H1 (cell line): Measurements from ENCODE around the gene ANXA2. TPM values are rescaled to one million over a fixed set of nuclear protein-coding genes. Genes with fewer than 3 reads are reported as not detected.

ENCODE experiments used
- CTCF ChIA-PET: fragments of 300-600 bp; sonication (Branson Sonifier 250); formaldehyde crosslinking; loops from one replicate; lab custom pipeline; 2021; ENCODE audit not compliant: partially characterized antibody; lab: Charles Lee
- POLR2A ChIA-PET: fragments of 300-600 bp; sonication (Branson Sonifier 250); formaldehyde crosslinking; loops from one replicate; lab custom pipeline; 2021; ENCODE audit warnings: inconsistent platforms; ENCODE audit not compliant: partially characterized antibody; lab: Charles Lee
- DNase-seq, 2 experiments: peaks; one replicate each; pipeline versions ENCODE4 v3.0.0 to v3.0.0-alpha.2; 2010 to 2022; ENCODE audit warnings: low spot score in 2 of 2, low read depth in 1 of 2, mixed read lengths in 1 of 2
- FAIRE-seq: peaks from 2 replicates; lab custom pipeline; 2011; peaks lifted over from hg19 to GRCh38; lab: Jason Lieb, UNC
- H2AFZ ChIP-seq: 2 replicates; pipeline ENCODE4 v1.8.1; 2012; ENCODE audit warnings: low read length, inconsistent platforms
- H2AK5ac ChIP-seq: 2 replicates; pipeline ENCODE4 v1.6.1; 2013; ENCODE audit warnings: low read depth, low read length
- H2BK120ac ChIP-seq: replicated peaks from 2 replicates; pipeline ENCODE3; 2013; ENCODE audit warnings: low read depth, low read length, inconsistent platforms
- H2BK12ac ChIP-seq: 2 replicates; pipeline ENCODE4 v1.6.1; 2013; ENCODE audit warnings: low read depth, low read length
- H2BK15ac ChIP-seq: 2 replicates; pipeline ENCODE4 v1.6.1; 2013; ENCODE audit warnings: low read length
- H2BK20ac ChIP-seq: 2 replicates; pipeline ENCODE4 v1.6.1; 2013; ENCODE audit warnings: low read length
- H2BK5ac ChIP-seq: 2 replicates; pipeline ENCODE4 v1.6.1; 2013; ENCODE audit warnings: low read depth, low read length
- H3K14ac ChIP-seq: 2 replicates; pipeline ENCODE4 v1.6.1; 2013; ENCODE audit warnings: inconsistent platforms; ENCODE audit not compliant: insufficient read length
- H3K18ac ChIP-seq: 2 replicates; pipeline ENCODE4 v1.6.1; 2013; ENCODE audit warnings: low read length; ENCODE audit errors: extremely low read depth
- H3K23ac ChIP-seq: 2 replicates; pipeline ENCODE4 v1.6.1; 2013; ENCODE audit warnings: inconsistent platforms; ENCODE audit not compliant: insufficient read length
- H3K23me2 ChIP-seq: 2 replicates; pipeline ENCODE4 v1.6.1; 2013; ENCODE audit warnings: low read depth, low read length
- H3K27ac ChIP-seq: 2 replicates; pipeline ENCODE4 v1.6.1; 2011; ENCODE audit warnings: low read depth, low read length, inconsistent platforms
- H3K27me3 ChIP-seq, 4 experiments: replicated peaks in 1 of 4; 1 replicate in 1 of 4; 2 replicates in 3 of 4; pipeline versions ENCODE4 v1.6.1 to v1.8.1; 2011 to 2013; ENCODE audit warnings: low read length in 3 of 4, mild to moderate bottlenecking in 3 of 4, inconsistent platforms in 2 of 4, mixed read lengths in 2 of 4, moderate library complexity in 1 of 4; ENCODE audit not compliant: control insufficient read depth in 3 of 4, insufficient read depth in 3 of 4; ENCODE audit errors: extremely low read depth in 1 of 4
- H3K36me3 ChIP-seq, 4 experiments: 2 replicates each; pipeline versions ENCODE4 v1.6.1 to v1.8.1; 2011 to 2013; ENCODE audit warnings: mild to moderate bottlenecking in 4 of 4, low read length in 3 of 4, moderate library complexity in 2 of 4, control low read depth in 1 of 4, inconsistent platforms in 1 of 4; ENCODE audit not compliant: insufficient read depth in 4 of 4, control insufficient read depth in 2 of 4
- H3K4ac ChIP-seq: replicated peaks from 2 replicates; pipeline ENCODE3; 2013; ENCODE audit warnings: low read length, low read depth, mixed read lengths, inconsistent platforms; ENCODE audit not compliant: insufficient read length
- H3K4me1 ChIP-seq, 4 experiments: replicated peaks in 1 of 4; 1 replicate in 1 of 4; 2 replicates in 3 of 4; pipeline versions ENCODE4 v1.6.1 to v1.8.1; 2011 to 2013; ENCODE audit warnings: low read length in 3 of 4, inconsistent platforms in 2 of 4, mixed read lengths in 1 of 4; ENCODE audit not compliant: insufficient read depth in 4 of 4, control insufficient read depth in 3 of 4
- H3K4me2 ChIP-seq, 2 experiments: 2 replicates each; pipeline versions ENCODE4 v1.6.1 to v1.8.1; 2011 to 2013; ENCODE audit warnings: low read depth in 2 of 2, low read length in 2 of 2, control low read depth in 1 of 2, inconsistent platforms in 1 of 2, mild to moderate bottlenecking in 1 of 2; ENCODE audit not compliant: insufficient read depth in 1 of 2
- H3K4me3 ChIP-seq, 4 experiments: fragments of 200-600, 300-600 bp in 1 of 4; sonication (generic), shearing (Covaris generic), sonication (Bioruptor Twin) in 1 of 4; 2 replicates each; pipeline versions ENCODE4 v1.5.1 to v1.8.1; 2011 to 2016; ENCODE audit warnings: low read length in 4 of 4, low read depth in 3 of 4, control low read depth in 2 of 4, inconsistent platforms in 2 of 4, mild to moderate bottlenecking in 2 of 4, mixed read lengths in 1 of 4, moderate library complexity in 1 of 4; ENCODE audit not compliant: insufficient read depth in 2 of 4; ENCODE audit errors: extremely low read depth in 1 of 4
- H3K56ac ChIP-seq: replicated peaks from 2 replicates; pipeline ENCODE3; 2013; ENCODE audit warnings: low read depth, mild to moderate bottlenecking, mixed read lengths, low read length, inconsistent platforms; ENCODE audit not compliant: insufficient read length
- H3K79me1 ChIP-seq: 2 replicates; pipeline ENCODE4 v1.6.1; 2013; ENCODE audit warnings: low read depth, low read length, control low read depth
- H3K79me2 ChIP-seq, 2 experiments: 2 replicates each; pipeline versions ENCODE4 v1.6.1 to v1.8.1; 2012 to 2013; ENCODE audit warnings: low read length in 2 of 2, mild to moderate bottlenecking in 2 of 2, inconsistent platforms in 1 of 2; ENCODE audit not compliant: insufficient read depth in 2 of 2, control insufficient read depth in 1 of 2
- H3K9ac ChIP-seq, 4 experiments: replicated peaks in 1 of 4; 1 replicate in 1 of 4; 2 replicates in 3 of 4; pipeline versions ENCODE4 v1.6.1 to v1.8.1; 2011 to 2013; ENCODE audit warnings: low read depth in 3 of 4, low read length in 3 of 4, control low read depth in 2 of 4, mild to moderate bottlenecking in 2 of 4, moderate library complexity in 2 of 4, inconsistent platforms in 1 of 4; ENCODE audit errors: extremely low read depth in 1 of 4
- H3K9me3 ChIP-seq, 2 experiments: 2 replicates each; pipeline versions ENCODE4 v1.6.1 to v1.8.1; 2012 to 2013; ENCODE audit warnings: mild to moderate bottlenecking in 2 of 2, moderate library complexity in 2 of 2, control low read depth in 1 of 2, inconsistent platforms in 1 of 2, low read depth in 1 of 2, low read length in 1 of 2, mixed read lengths in 1 of 2; ENCODE audit not compliant: insufficient read depth in 2 of 2
- H4K20me1 ChIP-seq, 2 experiments: replicated peaks in 1 of 2; 2 replicates each; pipeline versions ENCODE3 to v1.8.1; 2011 to 2013; ENCODE audit warnings: inconsistent platforms in 2 of 2, low read length in 2 of 2, mild to moderate bottlenecking in 1 of 2; ENCODE audit not compliant: insufficient read depth in 2 of 2, control insufficient read depth in 1 of 2
- H4K5ac ChIP-seq: 2 replicates; pipeline ENCODE4 v1.6.1; 2013; ENCODE audit warnings: low read length, low read depth, mixed read lengths, inconsistent platforms; ENCODE audit not compliant: insufficient read length
- H4K8ac ChIP-seq: 2 replicates; pipeline ENCODE4 v1.8.0; 2013; ENCODE audit warnings: mild to moderate bottlenecking, moderate library complexity, low read length, inconsistent platforms; ENCODE audit not compliant: insufficient read depth; ENCODE audit errors: extremely low read depth
- H4K91ac ChIP-seq: replicated peaks from 2 replicates; pipeline ENCODE3; 2013; ENCODE audit warnings: low read length, mixed read lengths, inconsistent platforms; ENCODE audit not compliant: insufficient read length
- ATF3 ChIP-seq: IDR thresholded peaks from 2 replicates; pipeline ENCODE4 v1.6.1; 2011; ENCODE audit warnings: low read depth, mild to moderate bottlenecking, low read length; ENCODE audit not compliant: insufficient read depth
- CBX5 ChIP-seq: fragments of 300-800, 300-1000 bp; sonication (generic); IDR thresholded peaks from 2 replicates; pipeline ENCODE4 v1.7.1; 2016; ENCODE audit warnings: antibody characterized with exemption, low read length, low read depth
- GTF2F1 ChIP-seq: IDR thresholded peaks from 2 replicates; pipeline ENCODE4 v1.6.1; 2012; ENCODE audit warnings: low read depth, low read length, improper control_type of control experiment, borderline replicate concordance
- POLR2AphosphoS5 ChIP-seq: IDR thresholded peaks from 2 replicates; pipeline ENCODE4 v1.6.1; 2011; ENCODE audit warnings: low read depth, low read length
- SIX5 ChIP-seq: IDR thresholded peaks from 2 replicates; pipeline ENCODE4 v1.6.1; 2011; ENCODE audit warnings: mild to moderate bottlenecking, low read depth, low read length
- SRF ChIP-seq: IDR thresholded peaks from 2 replicates; pipeline ENCODE4 v1.6.1; 2011; ENCODE audit warnings: mild to moderate bottlenecking, low read depth, low read length, moderate library complexity
- SUZ12 ChIP-seq: fragments of 200-600 bp; sonication (generic); IDR thresholded peaks from 2 replicates; pipeline ENCODE4 v1.6.1; 2012; ENCODE audit warnings: mild to moderate bottlenecking, inconsistent platforms, low read length, moderate library complexity, mixed read lengths
- TEAD4 ChIP-seq: IDR thresholded peaks from 2 replicates; pipeline ENCODE4 v1.6.1; 2012; ENCODE audit warnings: low read depth, low read length, inconsistent platforms, mixed read lengths
- WGBS, 2 experiments: shearing (Covaris generic) in 1 of 2; methylation state at CpG; one replicate each; pipeline versions ENCODE4 v1.1.6 to v1.1.7; 2013 to 2015; ENCODE audit warnings: low lambda C conversion rate in 2 of 2, mixed read lengths in 2 of 2, inconsistent platforms in 1 of 2, low coverage in 1 of 2, missing lambda C conversion rate in 1 of 2; ENCODE audit not compliant: insufficient replicate concordance in 2 of 2, insufficient coverage in 1 of 2, insufficient read length in 1 of 2; ENCODE audit errors: extremely low coverage in 1 of 2, missing lambda C conversion rate in 1 of 2; 5-methylcytosine and 5-hydroxymethylcytosine counted together
- polyA plus RNA-seq, 7 experiments: library from polyadenylated mRNA; depleted of rRNA in 3 of 7; stranded (reverse) in 5 of 7; unstranded in 2 of 7; fragments of >200 nt in 5 of 7; fragments of 200-250 nt in 2 of 7; gene quantifications; 1 replicate in 5 of 7; 2 replicates in 1 of 7; 4 replicates in 1 of 7; pipeline versions ENCODE4 v1.2.1 to v1.2.3, GENCODE V29; 2011 to 2013; ENCODE audit warnings: missing spikeins in 2 of 7, mixed read lengths in 2 of 7
- total RNA-seq: library from RNA; stranded (reverse); fragmentation: NEBNext Ultra II Directional; extraction: Animal tissue kit (Norgen Biotek cat#: 25700); gene quantifications from 2 replicates; pipeline ENCODE4 v1.2.1, GENCODE V29; 2021
- TF ChIP-seq, protein P1 (sequence below), 3 experiments: IDR thresholded peaks; 1 replicate in 2 of 3; 2 replicates in 1 of 3; pipeline versions ENCODE4 v1.5.1 to v1.6.1; 2011; ENCODE audit warnings: low read length in 3 of 3, mild to moderate bottlenecking in 3 of 3, inconsistent platforms in 2 of 3, low read depth in 1 of 3, moderate library complexity in 1 of 3; ENCODE audit not compliant: insufficient read depth in 1 of 3; ENCODE audit errors: control extremely low read depth in 1 of 3

Gene ANXA2
- total and polyA plus RNA-seq, 2 of the 8 experiments (the other 6 are each of a cell fraction or from before 2014, with no cell fraction given) = 178 to 217 TPM

DNA sequence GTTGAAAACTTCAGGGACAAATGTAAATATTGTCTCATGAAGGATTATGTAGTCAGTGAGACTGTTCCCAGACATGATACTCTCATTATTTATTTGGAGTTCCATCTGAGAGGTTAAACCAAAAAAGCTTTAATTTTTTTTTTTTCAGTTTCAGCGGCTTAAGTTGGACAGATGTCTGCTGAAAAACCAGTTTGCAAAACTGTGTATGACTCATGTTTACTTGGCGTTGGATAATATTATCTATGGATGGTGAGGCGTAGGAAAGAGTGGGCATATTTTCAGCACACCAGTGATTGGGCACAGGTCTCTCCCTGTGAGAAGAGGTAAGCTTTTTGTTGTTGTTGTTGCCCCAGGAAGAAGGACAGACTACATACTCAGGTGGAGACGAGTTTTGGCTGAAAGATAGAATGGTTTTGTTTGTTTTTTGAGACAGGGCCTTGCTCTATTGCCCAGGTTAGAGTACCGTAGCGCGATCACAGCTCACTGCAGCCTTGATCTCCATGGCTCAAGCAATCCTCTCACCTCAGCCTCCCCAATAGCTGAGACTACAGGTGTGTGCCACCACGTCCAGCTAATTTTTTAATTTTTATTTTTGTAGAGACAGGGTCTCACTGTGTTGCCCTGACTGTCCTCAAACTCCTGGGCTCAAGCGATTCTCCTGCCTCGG is 16.4 kb upstream of the ANXA2 start:
- no peak overlapping the region for H3K27ac ChIP-seq
- H4K5ac ChIP-seq = no peak overlapping the region
- 0 out of 2 replicates have a peak overlapping the region, but pooled peaks have one; percentile 39 for H2BK12ac ChIP-seq
- H2AFZ ChIP-seq = no peak overlapping the region
- no peak overlapping the region for H3K4me2 ChIP-seq
- H3K18ac ChIP-seq = no peak overlapping the region
- no peak overlapping the region for H4K91ac ChIP-seq
- WGBS, 2 experiments = 74% methylated on average over 10 of the region's 10 CpGs; no CpG with 5 or more reads in 1 of the 2 experiments
- H4K8ac ChIP-seq = no peak overlapping the region
- H3K4me1 ChIP-seq = no peaks in the 10 kb centered on the region
- H3K79me2 ChIP-seq = no peaks in the 10 kb centered on the region
- H3K56ac ChIP-seq = no peak overlapping the region
- H2BK120ac ChIP-seq = no peak overlapping the region
- H3K23ac ChIP-seq = no peak overlapping the region
- no peak overlapping the region for H3K4ac ChIP-seq
- H3K9ac ChIP-seq = no peak overlapping the region
- no peaks in the 10 kb centered on the region for H3K23me2 ChIP-seq
- H3K36me3 ChIP-seq = no peaks in the 10 kb centered on the region
- H2BK15ac ChIP-seq = no peak overlapping the region
- no peak for DNase-seq
- H3K27me3 ChIP-seq = no peaks in the 10 kb centered on the region
- H3K14ac ChIP-seq = no peak overlapping the region
- H2AK5ac ChIP-seq = no peak overlapping the region
- H3K9me3 ChIP-seq = no peaks in the 10 kb centered on the region
- POLR2A ChIA-PET = interaction anchor here (1.3 to 1.7 kb wide), 2 partner anchors 14 to 22 kb away, joined by 3 to 6 read pairs; no protein-coding TSS in a partner anchor
- H2BK5ac ChIP-seq = no peak overlapping the region
- no peak for FAIRE-seq
- no peaks in the 10 kb centered on the region for H4K20me1 ChIP-seq
- CTCF ChIA-PET = interaction anchor here (1.1 to 1.8 kb wide), 5 partner anchors 8 to 202 kb away, joined by 3 to 6 read pairs (median 3); no protein-coding TSS in a partner anchor
- H3K4me3 ChIP-seq = no peak overlapping the region
- H2BK20ac ChIP-seq = no peak overlapping the region
- no peaks in the 10 kb centered on the region for H3K79me1 ChIP-seq
- TF ChIP-seq, protein P1, sequence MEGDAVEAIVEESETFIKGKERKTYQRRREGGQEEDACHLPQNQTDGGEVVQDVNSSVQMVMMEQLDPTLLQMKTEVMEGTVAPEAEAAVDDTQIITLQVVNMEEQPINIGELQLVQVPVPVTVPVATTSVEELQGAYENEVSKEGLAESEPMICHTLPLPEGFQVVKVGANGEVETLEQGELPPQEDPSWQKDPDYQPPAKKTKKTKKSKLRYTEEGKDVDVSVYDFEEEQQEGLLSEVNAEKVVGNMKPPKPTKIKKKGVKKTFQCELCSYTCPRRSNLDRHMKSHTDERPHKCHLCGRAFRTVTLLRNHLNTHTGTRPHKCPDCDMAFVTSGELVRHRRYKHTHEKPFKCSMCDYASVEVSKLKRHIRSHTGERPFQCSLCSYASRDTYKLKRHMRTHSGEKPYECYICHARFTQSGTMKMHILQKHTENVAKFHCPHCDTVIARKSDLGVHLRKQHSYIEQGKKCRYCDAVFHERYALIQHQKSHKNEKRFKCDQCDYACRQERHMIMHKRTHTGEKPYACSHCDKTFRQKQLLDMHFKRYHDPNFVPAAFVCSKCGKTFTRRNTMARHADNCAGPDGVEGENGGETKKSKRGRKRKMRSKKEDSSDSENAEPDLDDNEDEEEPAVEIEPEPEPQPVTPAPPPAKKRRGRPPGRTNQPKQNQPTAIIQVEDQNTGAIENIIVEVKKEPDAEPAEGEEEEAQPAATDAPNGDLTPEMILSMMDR (IDR thresholded peaks at IDR 0.05; ENCODE audit: control extremely low read depth in 1 of 3, insufficient read depth in 1 of 3, low read depth in 1 of 3, low read length in 3 of 3) = no peak
- TF ChIP-seq SUZ12 = no peak
- no peak for TF ChIP-seq SRF
- TF ChIP-seq GTF2F1 = no peak
- no peak for TF ChIP-seq CBX5
- no peak for TF ChIP-seq ATF3
- TF ChIP-seq POLR2AphosphoS5 = no peak
- TF ChIP-seq SIX5 = no peak
- no peak for TF ChIP-seq TEAD4
